Stimulated activated CD4-positive, alpha-beta T cell treated with anti-CD3 and anti-CD28 coated beads, Interleukin-1b, Interleukin-23, amount 100 ng/mL, for 1 hour (primary cell): Measurements from ENCODE around the gene DSE.

Experiments
- DNase-seq, 2 donors: peaks; one replicate each; pipeline ENCODE4 v3.0.0-alpha.2; 2020; ENCODE audit warnings: low read depth in 2 of 2

Gene DSE

DNA sequence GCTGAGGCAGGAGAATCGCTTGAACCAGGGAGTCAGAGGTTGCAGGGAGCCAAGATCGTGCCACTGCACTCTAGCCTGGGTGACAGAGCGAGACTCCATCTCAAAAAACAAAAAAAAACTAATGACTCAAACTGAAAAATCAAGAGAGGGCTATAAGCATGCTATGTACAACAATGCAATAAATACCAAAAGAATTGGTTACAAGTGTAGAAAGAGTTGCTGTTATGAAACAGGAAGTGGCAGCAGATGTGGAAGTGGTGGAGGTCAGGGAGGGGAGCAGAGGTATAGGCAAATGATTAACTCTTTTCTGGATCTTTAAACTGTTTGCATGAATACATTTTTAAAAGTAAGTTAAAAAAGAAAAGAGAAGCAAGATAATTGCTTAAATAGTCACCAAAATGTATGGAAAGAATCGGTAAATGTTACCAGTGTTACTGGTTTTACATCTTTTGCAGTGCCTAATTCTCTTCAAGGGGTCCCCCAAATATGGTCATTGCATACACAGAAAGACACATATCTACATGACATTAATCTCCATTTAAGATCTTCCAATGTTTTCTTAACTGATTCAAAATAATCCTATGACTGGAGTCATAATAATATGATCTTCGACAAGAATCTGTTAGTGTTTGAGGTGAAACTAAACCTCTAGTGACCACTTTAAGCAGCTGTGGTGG is 105.4 kb downstream of the DSE start:
- DNase-seq = no peak

DNA sequence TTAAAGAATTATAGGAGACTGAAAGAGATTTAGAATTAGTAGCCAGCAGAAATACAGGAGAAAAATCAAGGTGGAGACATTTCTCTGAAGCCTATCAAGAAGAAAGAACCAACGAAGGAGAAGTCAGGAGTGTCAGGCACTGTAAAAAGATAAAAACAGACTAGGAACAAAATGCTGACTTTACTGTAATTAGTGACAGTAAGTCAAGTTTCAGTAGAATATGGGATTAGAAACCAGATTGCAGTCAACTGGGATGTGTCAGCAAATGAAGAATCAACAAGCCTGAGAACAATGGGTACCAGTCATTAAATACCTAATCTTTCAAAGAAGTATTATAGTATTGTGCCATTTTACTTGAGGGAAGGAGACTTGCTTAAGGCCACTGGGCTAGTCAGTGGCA is 112.0 kb downstream of the DSE start:
- no peak for DNase-seq

DNA sequence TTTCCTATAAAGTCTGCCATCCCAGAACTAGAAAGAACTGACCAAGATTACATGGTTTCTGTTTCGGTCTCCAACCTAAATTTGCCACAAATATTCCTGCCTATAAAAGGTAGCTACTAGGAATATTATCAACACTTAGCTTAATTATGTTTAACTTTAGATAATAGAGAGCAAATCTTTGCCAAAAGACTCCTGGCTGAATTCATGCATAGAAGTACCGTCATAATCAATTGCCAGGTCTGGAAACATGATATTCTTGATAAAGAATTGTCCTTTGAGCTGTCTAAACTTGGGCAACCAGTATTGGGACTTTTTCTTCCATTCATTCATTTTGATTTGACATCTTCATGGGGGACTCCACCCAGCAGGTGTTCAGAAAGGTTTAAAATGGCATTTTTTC is 112.9 kb downstream of the DSE start:
- DNase-seq = no peak

- DNase-seq = no peak
These were observed 114.9 kb downstream of the DSE start for GRCh38 chr6:116485559-116486184.

GRCh38 chr6:116491610-116492330 is 121.0 kb downstream of the DSE start:
- DNase-seq = no peak

DNA sequence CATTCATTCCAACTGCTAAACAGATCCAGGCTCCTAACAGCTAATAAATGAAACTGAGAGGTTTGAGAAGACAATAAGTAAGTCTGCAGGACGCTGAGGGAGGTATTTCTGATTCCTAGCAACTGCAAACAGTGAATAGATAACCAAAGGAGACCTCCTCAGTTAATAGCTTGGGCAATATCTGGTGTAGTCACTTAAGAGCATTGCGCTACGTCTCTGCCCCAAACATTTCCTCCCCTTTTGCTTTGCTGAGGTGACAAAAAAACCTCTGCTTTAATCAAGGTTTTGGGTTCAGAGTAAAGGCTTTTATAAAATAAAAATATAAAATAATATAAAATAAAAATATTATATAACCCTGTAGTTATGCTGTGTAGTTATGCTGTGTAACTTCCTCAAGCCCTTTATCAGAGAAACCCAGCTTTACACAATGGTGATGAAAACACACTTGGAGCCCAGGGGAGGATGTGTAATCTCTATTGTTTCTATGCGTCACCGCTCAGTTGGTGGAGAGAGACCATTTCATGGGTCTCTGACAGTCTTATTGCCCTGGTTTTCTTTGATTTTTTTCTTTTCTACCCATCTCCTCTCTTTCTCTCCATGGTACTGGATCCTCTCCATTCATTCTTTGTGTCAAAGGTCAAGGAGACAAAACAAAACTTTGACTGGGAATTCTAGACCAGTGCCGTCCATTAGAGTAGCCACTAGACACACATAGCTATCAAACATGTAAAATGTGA is 121.8 kb downstream of the DSE start:
- DNase-seq = no peak
